Lower leg skin (tissue), 4 donors: ENCODE measurements around the gene TTC16. TPM values are rescaled to one million over a fixed set of nuclear protein-coding genes. Genes with fewer than 3 reads are reported as not detected.

Experiments
- DNase-seq, 2 donors: peaks; one replicate each; pipeline ENCODE4 v3.0.0-alpha.2; 2019; ENCODE audit warnings: low spot score in 2 of 2
- H3K4me3 ChIP-seq: fragments of 200-600 bp; sonication (generic); 2 replicates; pipeline ENCODE4 v1.5.1; 2017; ENCODE audit warnings: mild to moderate bottlenecking, low read depth; ENCODE audit not compliant: poor library complexity, severe bottlenecking
- CTCF ChIP-seq, 3 donors: fragments of 450-650 bp; IDR thresholded peaks; one replicate each; pipeline ENCODE4 v1.5.1; 2016; ENCODE audit warnings: antibody characterized with exemption in 3 of 3, mild to moderate bottlenecking in 3 of 3, moderate library complexity in 2 of 3
- POLR2A ChIP-seq, 2 donors: fragments of 450-650 bp; IDR thresholded peaks; one replicate each; pipeline ENCODE4 v1.6.1; 2016 to 2017; ENCODE audit warnings: antibody characterized with exemption in 2 of 2, mild to moderate bottlenecking in 1 of 2, moderate library complexity in 1 of 2
- WGBS, 2 donors: methylation state at CpG; one replicate each; pipeline ENCODE4 v1.1.5; 2018; 5-methylcytosine and 5-hydroxymethylcytosine counted together
- intact Hi-C: fragments of 100-400 bp; cut with DNase I; formaldehyde crosslinking; loops from one replicate; pipeline ENCODE4 v1.15.0; 2023; ENCODE audit warnings: low total_unique reads
- total RNA-seq, 4 donors: library from RNA; depleted of rRNA; stranded (reverse); fragments of >200 nt; gene quantifications; one replicate each; pipeline ENCODE4 v1.1.0, GENCODE V29; 2016

TTC16 gene, protein sequence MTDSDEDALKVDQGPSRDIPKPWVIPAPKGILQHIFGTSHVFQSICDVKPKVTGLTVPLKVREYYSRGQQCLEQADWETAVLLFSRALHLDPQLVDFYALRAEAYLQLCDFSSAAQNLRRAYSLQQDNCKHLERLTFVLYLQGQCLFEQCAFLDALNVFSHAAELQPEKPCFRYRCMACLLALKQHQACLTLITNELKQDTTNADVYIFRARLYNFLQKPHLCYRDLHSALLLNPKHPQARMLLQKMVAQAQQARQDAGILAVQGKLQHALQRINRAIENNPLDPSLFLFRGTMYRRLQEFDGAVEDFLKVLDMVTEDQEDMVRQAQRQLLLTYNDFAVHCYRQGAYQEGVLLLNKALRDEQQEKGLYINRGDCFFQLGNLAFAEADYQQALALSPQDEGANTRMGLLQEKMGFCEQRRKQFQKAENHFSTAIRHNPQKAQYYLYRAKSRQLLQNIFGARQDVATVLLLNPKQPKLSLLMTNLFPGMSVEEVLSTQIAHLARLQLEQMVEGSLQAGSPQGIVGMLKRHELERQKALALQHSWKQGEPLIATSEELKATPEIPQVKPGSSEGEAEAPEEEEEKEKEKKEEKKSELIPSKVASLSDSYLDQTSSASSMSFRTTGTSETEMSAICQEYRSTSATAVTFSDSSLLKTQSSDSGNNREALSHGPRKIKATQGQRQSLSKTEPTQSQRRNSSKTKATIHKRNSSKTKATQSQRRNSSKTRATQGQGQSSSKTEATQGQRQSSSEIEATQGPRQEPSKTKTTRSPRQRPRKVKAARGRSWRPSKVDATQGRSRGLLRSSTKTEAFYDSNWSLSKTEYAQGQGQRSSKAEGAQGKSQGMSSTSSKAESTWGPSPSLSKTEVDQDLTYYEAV
- under 1 TPM in 1 of 4 donors, not detected in 3; 0.25 TPM for total RNA-seq

GRCh38 chr9:127715470-127716337 is at the start of gene TTC16, which contains the start of gene PTRH1:
TTC16 (plus strand) TSS chr9:127716079; CDS start chr9:127716146, 67 bp downstream.
PTRH1 (minus strand) TSS chr9:127715663; CDS start chr9:127715639, 24 bp downstream.
- 5 to 8% methylated on average over 30 to 45 of the region's 65 CpGs for WGBS, 2 donors
- TF ChIP-seq POLR2A (IDR thresholded peaks at IDR 0.05), result no peak
- no peak for TF ChIP-seq CTCF (IDR thresholded peaks at IDR 0.05)
- peak within 1 kb of the TSS; percentile 51 for H3K4me3 ChIP-seq
- DNase-seq, result peak; percentile 95 to 100
- intact Hi-C loops, result no loop called here

GRCh38 chr9:127667127-127667844 is 48.6 kb upstream of the TTC16 start:
- DNase-seq, result no peak
- WGBS, 2 donors, result 74 to 75% methylated on average over 3 of the region's 3 CpGs
- intact Hi-C loops, result no loop called here
- TF ChIP-seq CTCF (IDR thresholded peaks at IDR 0.05), result no peak
- no peak for TF ChIP-seq POLR2A (IDR thresholded peaks at IDR 0.05)
- no peak overlapping the region for H3K4me3 ChIP-seq

DNA sequence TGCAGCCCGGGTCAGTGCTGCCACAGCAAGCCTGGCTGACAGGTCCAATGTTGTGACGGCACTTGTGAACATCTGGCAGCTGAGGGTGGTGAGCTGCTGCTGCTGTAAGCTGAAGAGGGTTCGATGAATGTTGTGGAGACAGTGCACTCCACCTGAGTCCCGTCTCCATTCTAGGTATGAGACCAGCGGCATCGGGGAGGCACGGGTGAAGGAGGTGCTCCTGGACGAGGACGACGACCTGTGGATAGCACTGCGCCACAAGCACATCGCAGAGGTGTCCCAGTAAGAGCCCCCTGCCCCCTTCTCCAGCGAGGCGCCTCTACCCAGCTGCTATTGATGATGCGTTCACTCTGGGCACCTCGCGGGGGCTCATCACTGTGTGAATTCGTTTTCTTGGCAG is 48.0 kb upstream of the TTC16 start:
- intact Hi-C loops, result no loop called here
- WGBS, 2 donors, result 89 to 90% methylated on average over 18 of the region's 18 CpGs
- H3K4me3 ChIP-seq, result no peak overlapping the region

DNA sequence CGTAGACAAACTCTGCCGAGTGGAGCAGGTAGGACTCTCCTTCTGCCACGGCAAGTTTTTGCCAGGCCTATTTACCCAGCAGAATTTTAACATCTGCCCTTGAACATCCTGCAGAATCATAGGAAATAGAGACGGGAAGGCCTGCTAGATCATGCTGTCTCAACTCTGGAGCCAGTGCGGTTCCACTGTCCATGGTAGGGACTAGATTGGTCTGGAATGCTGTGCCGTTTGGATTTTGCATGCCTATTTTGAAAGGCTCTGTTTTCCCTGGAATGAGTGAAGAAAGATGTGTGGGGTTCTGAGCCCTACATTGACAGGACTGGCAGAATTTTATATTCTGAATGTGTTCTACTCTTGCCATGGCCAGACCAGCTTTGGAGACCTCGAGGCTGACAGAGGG is 42.6 kb upstream of the TTC16 start:
- WGBS, 2 donors, result 88 to 90% methylated on average over 7 of the region's 7 CpGs
- DNase-seq, result no peak
- H3K4me3 ChIP-seq, result no peak overlapping the region
- intact Hi-C loops, result no loop called here
- TF ChIP-seq POLR2A (IDR thresholded peaks at IDR 0.05) (no peak), CTCF (IDR thresholded peaks at IDR 0.05) (no peak)

More for the DNA sequence above, 48.0 kb upstream of the TTC16 start:
- TF ChIP-seq CTCF (IDR thresholded peaks at IDR 0.05) (no peak), POLR2A (IDR thresholded peaks at IDR 0.05) (no peak)
- no peak for DNase-seq

- 81 to 87% methylated on average over 12 of the region's 12 CpGs for WGBS, 2 donors
- no peak for DNase-seq
- no peak overlapping the region for H3K4me3 ChIP-seq
- intact Hi-C loops, result no loop called here
- TF ChIP-seq CTCF (IDR thresholded peaks at IDR 0.05) (no peak), POLR2A (IDR thresholded peaks at IDR 0.05) (no peak)
Measured at GRCh38 chr9:127676638-127677037, 39.2 kb upstream of the TTC16 start.
